ENCODE results near the gene PHF21A.

The PHF21A gene

DNA sequence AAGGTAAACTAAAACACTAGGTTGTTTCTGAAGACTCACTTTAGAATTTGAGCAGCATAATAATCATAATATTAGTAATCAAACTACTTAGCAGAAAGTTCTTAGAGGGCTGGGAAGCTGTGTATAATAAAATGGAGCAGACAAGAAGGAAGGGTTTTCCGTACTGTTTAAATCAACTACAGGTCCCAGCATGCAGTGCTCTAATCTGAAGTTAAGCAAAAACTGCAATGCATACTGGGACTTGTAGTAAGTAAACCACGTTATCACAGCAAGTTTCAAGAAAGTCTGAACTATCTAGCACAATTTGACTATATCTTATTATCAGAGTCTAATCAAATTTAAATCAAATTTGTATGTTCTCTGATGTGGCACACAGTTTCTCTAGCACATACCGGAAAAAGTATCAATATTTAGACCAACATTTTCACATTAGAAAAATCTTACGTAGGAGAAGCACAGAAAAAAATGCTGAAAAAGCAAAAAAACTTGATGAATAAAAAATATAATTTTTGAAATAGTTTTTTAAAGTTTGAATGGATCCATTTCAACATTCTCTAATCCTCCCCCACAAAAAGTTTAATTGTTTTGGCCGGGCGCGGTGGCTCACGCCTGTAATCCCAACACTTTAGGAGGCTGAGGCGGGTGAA is 8.2 kb downstream of the PHF21A start:
- no peak overlapping the region for H3K4me3 ChIP-seq (ENCODE audit: insufficient read depth, low read length, poor library complexity, severe bottlenecking)
- H3K9ac ChIP-seq (ENCODE audit: low read length): no peak overlapping the region
- H3F3A ChIP-seq (ENCODE audit: insufficient read depth): peaks cover 19% of the 10 kb centered on the region
- H3K27ac ChIP-seq (ENCODE audit: low read depth, low read length): no peak overlapping the region
- TF ChIP-seq, protein P1, sequence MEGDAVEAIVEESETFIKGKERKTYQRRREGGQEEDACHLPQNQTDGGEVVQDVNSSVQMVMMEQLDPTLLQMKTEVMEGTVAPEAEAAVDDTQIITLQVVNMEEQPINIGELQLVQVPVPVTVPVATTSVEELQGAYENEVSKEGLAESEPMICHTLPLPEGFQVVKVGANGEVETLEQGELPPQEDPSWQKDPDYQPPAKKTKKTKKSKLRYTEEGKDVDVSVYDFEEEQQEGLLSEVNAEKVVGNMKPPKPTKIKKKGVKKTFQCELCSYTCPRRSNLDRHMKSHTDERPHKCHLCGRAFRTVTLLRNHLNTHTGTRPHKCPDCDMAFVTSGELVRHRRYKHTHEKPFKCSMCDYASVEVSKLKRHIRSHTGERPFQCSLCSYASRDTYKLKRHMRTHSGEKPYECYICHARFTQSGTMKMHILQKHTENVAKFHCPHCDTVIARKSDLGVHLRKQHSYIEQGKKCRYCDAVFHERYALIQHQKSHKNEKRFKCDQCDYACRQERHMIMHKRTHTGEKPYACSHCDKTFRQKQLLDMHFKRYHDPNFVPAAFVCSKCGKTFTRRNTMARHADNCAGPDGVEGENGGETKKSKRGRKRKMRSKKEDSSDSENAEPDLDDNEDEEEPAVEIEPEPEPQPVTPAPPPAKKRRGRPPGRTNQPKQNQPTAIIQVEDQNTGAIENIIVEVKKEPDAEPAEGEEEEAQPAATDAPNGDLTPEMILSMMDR (IDR thresholded peaks at IDR 0.05; ENCODE audit: insufficient read depth, low read length, poor library complexity, severe bottlenecking): no peak
- TF ChIP-seq EZH2phosphoT487 (conservative IDR thresholded peaks at IDR 0.05; ENCODE audit: low read length): no peak
- no peaks in the 10 kb centered on the region for H3K9me2 ChIP-seq (replicated peaks; ENCODE audit: insufficient read depth, low read length)
- no peaks in the 10 kb centered on the region for H3K9me3 ChIP-seq (ENCODE audit: insufficient read depth, low read length)
- peaks cover 81% of the 10 kb centered on the region for H3K79me2 ChIP-seq (ENCODE audit: insufficient read depth, low read length)
- H3K36me3 ChIP-seq (ENCODE audit: low read length): no peaks in the 10 kb centered on the region
- no peak overlapping the region for H2AFZ ChIP-seq (ENCODE audit: low read depth, low read length, severe bottlenecking)
- peaks cover 6% of the 10 kb centered on the region; the same call in 1 of the 2 replicates for H4K20me1 ChIP-seq (ENCODE audit: low read depth, low read length)
- no peaks in the 10 kb centered on the region for H3K27me3 ChIP-seq (ENCODE audit: low read length)
- H3K4me2 ChIP-seq (ENCODE audit: low read depth, low read length, poor library complexity, severe bottlenecking): peak overlapping the region; percentile 47

DNA sequence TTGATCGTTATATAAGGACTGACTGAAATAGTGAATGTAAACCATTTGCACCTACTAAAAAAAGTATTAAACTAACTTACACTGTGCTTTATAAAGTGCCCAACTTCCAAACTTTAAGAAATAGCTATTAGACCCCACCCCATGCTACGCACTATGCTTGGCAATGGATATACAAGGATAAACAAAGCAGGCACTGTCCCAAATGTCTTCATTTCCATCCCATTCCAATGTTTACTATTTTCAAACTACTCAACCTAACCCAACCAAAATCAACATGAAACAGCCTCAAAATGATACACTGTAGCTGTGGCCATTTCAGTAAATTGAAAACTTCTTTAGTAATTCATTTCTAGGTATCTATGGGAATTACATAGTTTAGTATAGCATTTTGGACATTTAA is 12.5 kb downstream of the PHF21A start:
- Histone ChIP-seq H3K79me2 (ENCODE audit: insufficient read depth, low read length) (peaks cover 53% of the 10 kb centered on the region), H3K4me2 (ENCODE audit: low read depth, low read length, poor library complexity, severe bottlenecking) (no peak overlapping the region), H3K9ac (ENCODE audit: low read length) (no peak overlapping the region), H3K36me3 (ENCODE audit: low read length) (no peaks in the 10 kb centered on the region), H4K20me1 (ENCODE audit: low read depth, low read length) (peaks cover 28% of the 10 kb centered on the region; the same call in 1 of the 2 replicates), H3K9me2 (replicated peaks; ENCODE audit: insufficient read depth, low read length) (no peaks in the 10 kb centered on the region), H3K9me3 (ENCODE audit: insufficient read depth, low read length) (no peaks in the 10 kb centered on the region), H3K27ac (ENCODE audit: low read depth, low read length) (no peak overlapping the region), H3K27me3 (ENCODE audit: low read length) (no peaks in the 10 kb centered on the region), H3K4me3 (ENCODE audit: insufficient read depth, low read length, poor library complexity, severe bottlenecking) (no peak overlapping the region), H2AFZ (ENCODE audit: low read depth, low read length, severe bottlenecking) (no peak overlapping the region), H3F3A (ENCODE audit: insufficient read depth) (no peaks in the 10 kb centered on the region; the same call in none of the 2 replicates)
- TF ChIP-seq, protein P1 (IDR thresholded peaks at IDR 0.05; ENCODE audit: insufficient read depth, low read length, poor library complexity, severe bottlenecking): no peak
- TF ChIP-seq EZH2phosphoT487 (conservative IDR thresholded peaks at IDR 0.05; ENCODE audit: low read length): no peak

DNA sequence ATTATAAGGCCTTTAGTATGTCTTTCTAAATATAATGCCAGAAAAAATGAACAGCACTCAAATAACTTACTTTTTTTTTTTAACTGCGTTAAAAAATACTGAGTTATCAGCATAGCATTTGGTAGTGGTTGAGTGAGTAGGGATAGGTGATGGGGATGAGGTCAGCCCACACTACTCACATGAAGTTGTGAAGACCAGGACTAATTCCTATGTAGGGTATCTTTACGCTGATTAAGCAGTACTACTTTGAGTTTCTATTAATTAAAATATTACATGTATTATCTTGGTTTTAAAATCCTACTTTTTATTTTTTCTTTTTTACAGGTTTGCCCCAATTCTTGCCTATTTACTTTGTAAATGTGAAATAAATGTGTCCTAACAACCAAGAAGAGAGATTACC is 13.5 kb downstream of the PHF21A start:
- H3K79me2 ChIP-seq (ENCODE audit: insufficient read depth, low read length): peaks cover 44% of the 10 kb centered on the region

More for the DNA sequence above, 13.5 kb downstream of the PHF21A start:
- TF ChIP-seq EZH2phosphoT487 (conservative IDR thresholded peaks at IDR 0.05; ENCODE audit: low read length): no peak
- TF ChIP-seq, protein P1 (IDR thresholded peaks at IDR 0.05; ENCODE audit: insufficient read depth, low read length, poor library complexity, severe bottlenecking): no peak
- Histone ChIP-seq H4K20me1 (ENCODE audit: low read depth, low read length) (peaks cover 28% of the 10 kb centered on the region; the same call in 1 of the 2 replicates), H3K27ac (ENCODE audit: low read depth, low read length) (no peak overlapping the region), H3K4me2 (ENCODE audit: low read depth, low read length, poor library complexity, severe bottlenecking) (no peak overlapping the region), H2AFZ (ENCODE audit: low read depth, low read length, severe bottlenecking) (no peak overlapping the region), H3K36me3 (ENCODE audit: low read length) (no peaks in the 10 kb centered on the region), H3F3A (ENCODE audit: insufficient read depth) (no peaks in the 10 kb centered on the region; the same call in none of the 2 replicates), H3K9ac (ENCODE audit: low read length) (no peak overlapping the region), H3K27me3 (ENCODE audit: low read length) (no peaks in the 10 kb centered on the region), H3K9me2 (replicated peaks; ENCODE audit: insufficient read depth, low read length) (no peaks in the 10 kb centered on the region), H3K4me3 (ENCODE audit: insufficient read depth, low read length, poor library complexity, severe bottlenecking) (no peak overlapping the region), H3K9me3 (ENCODE audit: insufficient read depth, low read length) (no peaks in the 10 kb centered on the region)
